SU-DHL-6 (cell line): ENCODE data around the gene CR1.
"Not testable (repeated sequence)": the region's sequence is repeated elsewhere in the genome, so short reads cannot be mapped to it uniquely, and the experiment has no call there.

ENCODE experiments used
- H2AFZ ChIP-seq: fragments of 200-600 bp; sonication (generic); 2 replicates; pipeline ENCODE4 v1.6.1; 2014; ENCODE audit warnings: low read depth, mild to moderate bottlenecking, moderate library complexity, mixed read lengths, antibody characterized with exemption, low read length; ENCODE audit not compliant: severe bottlenecking
- H3F3A ChIP-seq: fragments of 200-600 bp; shearing (Covaris generic); 2 replicates; pipeline ENCODE4 v1.6.0; 2016; ENCODE audit warnings: antibody characterized with exemption, mild to moderate bottlenecking; ENCODE audit not compliant: insufficient read depth
- H3K27ac ChIP-seq: fragments of 200-600 bp; sonication (generic); 2 replicates; pipeline ENCODE4 v1.5.1; 2016; ENCODE audit warnings: low read depth, mild to moderate bottlenecking, low read length, moderate library complexity, mixed read lengths
- H3K27me3 ChIP-seq: fragments of 200-600 bp; sonication (generic), shearing (Covaris generic); 2 replicates; pipeline ENCODE4 v1.6.0; 2014; ENCODE audit warnings: mild to moderate bottlenecking, low read length
- H3K36me3 ChIP-seq: fragments of 200-600 bp; sonication (generic); 2 replicates; pipeline ENCODE4 v1.6.1; 2014; ENCODE audit warnings: mild to moderate bottlenecking, low read length, mixed read lengths
- H3K4me2 ChIP-seq: fragments of 300-600, 200-600 bp; shearing (Covaris generic), sonication (generic); 2 replicates; pipeline ENCODE4 v1.6.0; 2014; ENCODE audit warnings: low read length, low read depth, mild to moderate bottlenecking; ENCODE audit not compliant: poor library complexity, severe bottlenecking
- H3K4me3 ChIP-seq: fragments of 200-600 bp; sonication (generic); 2 replicates; pipeline ENCODE4 v1.5.1; 2014; ENCODE audit warnings: antibody characterized with exemption, low read length, mild to moderate bottlenecking, mixed read lengths; ENCODE audit not compliant: insufficient read depth, poor library complexity, severe bottlenecking
- H3K79me2 ChIP-seq: fragments of 200-600 bp; sonication (generic); 2 replicates; pipeline ENCODE4 v1.6.1; 2014; ENCODE audit warnings: mild to moderate bottlenecking, low read length, moderate library complexity; ENCODE audit not compliant: insufficient read depth
- H3K9ac ChIP-seq: fragments of 200-600 bp; sonication (generic); 2 replicates; pipeline ENCODE4 v1.7.0; 2014; ENCODE audit warnings: mild to moderate bottlenecking, low read length
- H3K9me2 ChIP-seq: fragments of 200-600 bp; sonication (generic); replicated peaks from 2 replicates; pipeline ENCODE4 v1.6.1; 2014; ENCODE audit warnings: low read length; ENCODE audit not compliant: insufficient read depth
- H3K9me3 ChIP-seq: fragments of 200-600 bp; sonication (generic); 2 replicates; pipeline ENCODE4 v1.6.1; 2014; ENCODE audit warnings: low read length, mixed read lengths; ENCODE audit not compliant: insufficient read depth
- H4K20me1 ChIP-seq: fragments of 200-600 bp; sonication (generic); 2 replicates; pipeline ENCODE4 v1.6.1; 2014; ENCODE audit warnings: low read depth, mild to moderate bottlenecking, antibody characterized with exemption, low read length, moderate library complexity, mixed read lengths
- EZH2phosphoT487 ChIP-seq: fragments of 200-600 bp; sonication (generic), shearing (Covaris generic); conservative IDR thresholded peaks from 2 replicates; pipeline ENCODE4 v1.6.1; 2018; ENCODE audit warnings: mild to moderate bottlenecking, antibody characterized with exemption, low read length, moderate library complexity, mixed read lengths

CR1 gene

GRCh38 chr1:207519505-207520399, 23.8 kb downstream of the CR1 start:
- no peaks in the 10 kb centered on the region for H3K36me3 ChIP-seq
- no peak overlapping the region for H3K4me3 ChIP-seq
- no peak for TF ChIP-seq EZH2phosphoT487
- no peaks in the 10 kb centered on the region for H3K79me2 ChIP-seq
- H3F3A ChIP-seq = no peaks in the 10 kb centered on the region
- no peaks in the 10 kb centered on the region for H3K27me3 ChIP-seq
- no peak overlapping the region for H3K4me2 ChIP-seq
- H3K9me2 ChIP-seq = no peaks in the 10 kb centered on the region
- no peak overlapping the region for H3K27ac ChIP-seq
- no peaks in the 10 kb centered on the region for H4K20me1 ChIP-seq
- H3K9ac ChIP-seq = no peak overlapping the region
- no peak overlapping the region for H2AFZ ChIP-seq
- no peaks in the 10 kb centered on the region for H3K9me3 ChIP-seq

DNA sequence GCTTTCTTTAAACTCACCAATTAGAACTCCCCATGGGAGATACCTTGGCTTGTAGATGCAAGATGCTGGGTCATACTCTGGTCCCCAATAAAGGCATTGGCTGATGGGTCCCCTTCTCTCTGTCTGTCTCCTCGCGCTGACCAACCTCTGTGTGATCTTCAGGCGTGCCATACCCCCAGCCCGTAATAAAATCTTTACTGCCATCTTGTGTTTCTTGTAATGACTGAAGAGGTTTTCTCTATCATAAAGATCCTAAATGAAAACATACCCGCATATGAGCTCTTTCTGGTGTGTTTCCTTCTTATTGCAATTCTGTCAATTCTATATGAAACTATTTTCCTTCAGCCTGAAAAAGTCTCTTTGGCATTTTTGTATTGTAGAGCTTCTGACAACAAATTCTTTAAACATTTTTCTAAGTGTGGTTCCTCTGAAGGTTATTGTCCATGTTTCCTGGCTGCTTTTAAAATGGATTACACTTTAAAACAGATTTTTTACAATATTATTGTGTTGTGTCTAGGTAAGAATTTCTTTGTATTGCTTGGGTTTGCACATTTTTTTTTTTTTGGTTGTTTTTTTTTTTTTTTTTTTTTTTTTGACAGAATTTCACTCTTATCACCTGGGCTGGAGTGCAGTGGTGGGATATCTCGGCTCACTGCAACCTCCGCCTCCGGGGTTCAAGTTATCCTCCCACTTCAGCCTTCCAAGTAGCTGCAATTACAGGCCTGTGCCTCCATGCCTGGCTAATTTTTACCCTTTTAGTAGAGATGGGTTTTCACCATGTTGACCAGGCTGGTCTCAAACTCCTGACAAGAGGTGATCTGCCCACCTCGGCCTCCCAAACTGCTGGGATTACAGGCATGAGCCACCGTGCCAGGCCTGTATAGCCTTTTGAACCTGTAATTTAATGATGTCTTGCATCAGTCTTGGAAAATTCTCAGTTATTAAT, 24.7 kb downstream of the CR1 start:
- not testable (repeated sequence) for H4K20me1 ChIP-seq, H3K4me3 ChIP-seq, H3K4me2 ChIP-seq, H3K27me3 ChIP-seq, H3K79me2 ChIP-seq, H3K27ac ChIP-seq, H3K9ac ChIP-seq, H3F3A ChIP-seq, H3K9me3 ChIP-seq, H2AFZ ChIP-seq, H3K36me3 ChIP-seq, H3K9me2 ChIP-seq

DNA sequence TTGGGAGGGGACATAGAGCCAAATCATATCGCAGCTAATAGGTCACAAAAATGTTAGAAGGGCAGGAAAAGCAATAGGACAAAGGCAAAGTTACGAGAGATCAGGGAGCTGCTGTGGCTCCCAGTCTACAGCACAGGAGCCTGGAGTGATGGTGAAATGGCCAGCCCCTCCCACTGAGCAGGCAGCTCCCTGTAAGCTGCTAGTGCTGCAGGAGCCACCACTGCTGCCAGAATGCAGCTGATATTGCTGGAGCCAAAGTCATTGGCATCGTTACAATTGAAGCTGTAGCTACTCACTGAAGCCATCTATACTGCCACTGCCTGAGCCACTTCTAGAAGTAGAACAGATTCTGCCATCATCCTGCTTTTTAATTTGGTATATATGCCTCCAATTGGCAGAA, 29.3 kb downstream of the CR1 start:
- not testable (repeated sequence) for H3K36me3 ChIP-seq, H4K20me1 ChIP-seq, H3K4me2 ChIP-seq, H3K9me3 ChIP-seq, H3K79me2 ChIP-seq, H3K9ac ChIP-seq, H3F3A ChIP-seq, H3K9me2 ChIP-seq, H3K27ac ChIP-seq, H3K4me3 ChIP-seq, H2AFZ ChIP-seq, H3K27me3 ChIP-seq

DNA sequence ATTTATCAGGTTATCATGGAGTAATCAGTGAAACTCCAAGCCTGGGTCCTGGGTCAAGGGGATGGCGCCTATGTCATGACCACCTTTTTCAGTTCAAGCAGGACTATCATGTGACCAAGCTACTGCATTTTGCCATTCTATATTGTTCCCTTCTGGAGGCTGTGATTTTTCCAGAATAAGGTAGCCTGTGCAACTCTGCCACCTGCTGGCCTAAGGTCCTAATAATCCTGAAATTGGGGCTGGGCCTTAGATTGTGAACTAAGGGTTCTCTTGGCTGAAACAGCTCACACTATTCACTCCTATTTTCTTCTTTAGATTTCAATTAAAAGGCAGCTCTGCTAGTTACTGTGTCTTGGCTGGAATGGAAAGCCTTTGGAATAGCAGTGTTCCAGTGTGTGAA, 32.4 kb downstream of the CR1 start:
- H3K9ac ChIP-seq, H3K4me2 ChIP-seq, H2AFZ ChIP-seq, H3F3A ChIP-seq, H3K36me3 ChIP-seq, H4K20me1 ChIP-seq, H3K79me2 ChIP-seq, H3K4me3 ChIP-seq, H3K9me2 ChIP-seq, H3K9me3 ChIP-seq, H3K27me3 ChIP-seq, H3K27ac ChIP-seq: not testable (repeated sequence)

DNA sequence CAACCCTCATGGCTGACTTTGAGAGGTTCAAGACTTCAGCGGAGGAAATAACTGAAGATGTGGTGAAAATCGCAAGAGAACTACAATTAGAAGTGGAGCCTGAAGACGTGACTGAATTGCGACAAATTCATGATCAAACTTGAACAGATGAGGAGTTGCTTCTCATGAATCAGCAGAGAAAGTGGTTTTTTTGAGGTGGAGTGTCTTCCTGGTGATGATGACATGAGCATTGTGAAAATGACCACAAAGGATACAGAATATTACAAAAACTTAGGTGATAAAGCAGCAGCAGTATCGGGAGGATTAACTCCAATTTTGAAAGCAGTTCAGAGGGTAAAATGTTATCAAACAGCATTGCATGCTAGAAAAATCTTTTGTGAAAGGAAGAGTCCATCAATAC, 40.3 kb downstream of the CR1 start:
- H3K79me2 ChIP-seq, H3K4me3 ChIP-seq, H3K9ac ChIP-seq, H3K27me3 ChIP-seq, H3K4me2 ChIP-seq, H2AFZ ChIP-seq, H4K20me1 ChIP-seq, H3K9me3 ChIP-seq, H3F3A ChIP-seq, H3K36me3 ChIP-seq, H3K27ac ChIP-seq, H3K9me2 ChIP-seq: not testable (repeated sequence)

- not testable (repeated sequence) for H2AFZ ChIP-seq, H3K27me3 ChIP-seq, H4K20me1 ChIP-seq, H3K79me2 ChIP-seq, H3K27ac ChIP-seq, H3K4me2 ChIP-seq, H3K9me2 ChIP-seq, H3K9me3 ChIP-seq, H3F3A ChIP-seq, H3K36me3 ChIP-seq, H3K9ac ChIP-seq, H3K4me3 ChIP-seq
Observed at GRCh38 chr1:207546677-207547357, 50.9 kb downstream of the CR1 start.

DNA sequence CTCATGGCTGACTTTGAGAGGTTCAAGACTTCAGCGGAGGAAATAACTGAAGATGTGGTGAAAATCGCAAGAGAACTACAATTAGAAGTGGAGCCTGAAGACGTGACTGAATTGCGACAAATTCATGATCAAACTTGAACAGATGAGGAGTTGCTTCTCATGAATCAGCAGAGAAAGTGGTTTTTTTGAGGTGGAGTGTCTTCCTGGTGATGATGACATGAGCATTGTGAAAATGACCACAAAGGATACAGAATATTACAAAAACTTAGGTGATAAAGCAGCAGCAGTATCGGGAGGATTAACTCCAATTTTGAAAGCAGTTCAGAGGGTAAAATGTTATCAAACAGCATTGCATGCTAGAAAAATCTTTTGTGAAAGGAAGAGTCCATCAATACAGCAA, 58.9 kb downstream of the CR1 start:
- H3K9me3 ChIP-seq, H2AFZ ChIP-seq, H3K79me2 ChIP-seq, H3K36me3 ChIP-seq, H3K9ac ChIP-seq, H4K20me1 ChIP-seq, H3K4me2 ChIP-seq, H3K27me3 ChIP-seq, H3K27ac ChIP-seq, H3F3A ChIP-seq, H3K4me3 ChIP-seq, H3K9me2 ChIP-seq: not testable (repeated sequence)
